GF-D8 (cell line): ENCODE data around the gene R3HDML.

Source experiments
- DNase-seq: peaks from one replicate; lab custom pipeline; 2025; lab: John Stamatoyannopoulos, UW

R3HDML gene

GRCh38 chr20:44364068-44364467, 27.2 kb downstream of the R3HDML start:
- no peak for DNase-seq

GRCh38 chr20:44364780-44365179, 27.9 kb downstream of the R3HDML start:
- no peak for DNase-seq

- no peak for DNase-seq
Measured at GRCh38 chr20:44367746-44368145, 30.9 kb downstream of the R3HDML start.

GRCh38 chr20:44370639-44371218, 33.9 kb downstream of the R3HDML start:
- no peak for DNase-seq

- DNase-seq, result no peak
Measured at GRCh38 chr20:44382641-44383040, 45.8 kb downstream of the R3HDML start.

GRCh38 chr20:44384423-44385027, 47.7 kb downstream of the R3HDML start:
- DNase-seq, result no peak

- no peak for DNase-seq
Measured at GRCh38 chr20:44388466-44389023, 51.7 kb downstream of the R3HDML start.

- no peak for DNase-seq
Measured at GRCh38 chr20:44389871-44390270, 53.0 kb downstream of the R3HDML start.

GRCh38 chr20:44390280-44390679, 53.4 kb downstream of the R3HDML start:
- DNase-seq, result no peak

GRCh38 chr20:44392088-44392775, 55.4 kb downstream of the R3HDML start:
- DNase-seq, result no peak

- no peak for DNase-seq
Measured at GRCh38 chr20:44392776-44393607, 56.1 kb downstream of the R3HDML start.

- no peak for DNase-seq
Measured at GRCh38 chr20:44393608-44394451, 57.0 kb downstream of the R3HDML start.

- no peak for DNase-seq
Measured at GRCh38 chr20:44394452-44394701, 57.5 kb downstream of the R3HDML start.

- peak; percentile 59 for DNase-seq
Measured at GRCh38 chr20:44394702-44395460, 58.0 kb downstream of the R3HDML start.

GRCh38 chr20:44395461-44396340, 58.9 kb downstream of the R3HDML start:
- DNase-seq, result no peak

GRCh38 chr20:44396369-44397130, 59.7 kb downstream of the R3HDML start:
- no peak for DNase-seq

GRCh38 chr20:44398335-44398734, 61.5 kb downstream of the R3HDML start:
- DNase-seq, result no peak

GRCh38 chr20:44399446-44399845, 62.6 kb downstream of the R3HDML start:
- DNase-seq, result no peak

GRCh38 chr20:44400671-44400969, 63.8 kb downstream of the R3HDML start:
- no peak for DNase-seq
